CD4-positive, alpha-beta T cell treated with Interferon gamma for 1 hour (primary cell): ENCODE measurements around the gene TKTL2.
A peak's percentile ranks its signal among the peaks of the same experiment; 100 is the strongest.
"Not testable (repeated sequence)": the region's sequence is repeated elsewhere in the genome, so short reads cannot be mapped to it uniquely, and the experiment has no call there.

ENCODE experiments used
- DNase-seq: peaks from one replicate; pipeline ENCODE4 v3.0.0-alpha.2; 2020

The TKTL2 gene

GRCh38 chr4:163473576-163473975 is at the start of gene TKTL2:
TKTL2 (minus strand) TSS chr4:163473754; CDS start chr4:163473734, 20 bp downstream.
- DNase-seq: no peak

- no peak for DNase-seq
Observed at GRCh38 chr4:163515198-163515597, 41.6 kb upstream of the TKTL2 start.

- no peak for DNase-seq
Observed at GRCh38 chr4:163505374-163505773, 31.8 kb upstream of the TKTL2 start.

- no peak for DNase-seq
Observed at GRCh38 chr4:163500586-163500985, 27.0 kb upstream of the TKTL2 start.

GRCh38 chr4:163495900-163496299 is 22.3 kb upstream of the TKTL2 start:
- DNase-seq: no peak

- peak; percentile 80 for DNase-seq
Observed at GRCh38 chr4:163494360-163495241, 21.0 kb upstream of the TKTL2 start, which contains the start of gene TMA16. TMA16 (plus strand) TSS chr4:163494690; CDS start chr4:163494802, 112 bp downstream.

- peak; percentile 36 for DNase-seq
Observed at GRCh38 chr4:163493643-163494359, 20.2 kb upstream of the TKTL2 start.

GRCh38 chr4:163492951-163493504 is 19.5 kb upstream of the TKTL2 start:
- DNase-seq: no peak

- no peak for DNase-seq
Observed at GRCh38 chr4:163489929-163490328, 16.4 kb upstream of the TKTL2 start.

GRCh38 chr4:163486321-163486720 is 12.8 kb upstream of the TKTL2 start:
- DNase-seq: no peak

- DNase-seq: no peak
Observed at GRCh38 chr4:163485589-163485988, 12.0 kb upstream of the TKTL2 start.

GRCh38 chr4:163484906-163485305 is 11.4 kb upstream of the TKTL2 start:
- DNase-seq: peak; percentile 39

GRCh38 chr4:163482190-163482589 is 8.6 kb upstream of the TKTL2 start:
- DNase-seq: no peak

- no peak for DNase-seq
Observed at GRCh38 chr4:163476761-163477438, 3.3 kb upstream of the TKTL2 start.

- DNase-seq: no peak
Observed at GRCh38 chr4:163474027-163474426, 473 bp upstream of the TKTL2 start.

- no peak for DNase-seq
Observed at GRCh38 chr4:163473130-163473529, 424 bp downstream of the TKTL2 start.

- no peak for DNase-seq
Observed at GRCh38 chr4:163470391-163470790, 3.2 kb downstream of the TKTL2 start.

GRCh38 chr4:163467082-163467770 is 6.3 kb downstream of the TKTL2 start:
- DNase-seq: no peak

- DNase-seq: no peak
Observed at GRCh38 chr4:163462556-163462955, 11.0 kb downstream of the TKTL2 start.

- no peak for DNase-seq
Observed at GRCh38 chr4:163448540-163449203, 24.9 kb downstream of the TKTL2 start.

GRCh38 chr4:163447481-163447880 is 26.1 kb downstream of the TKTL2 start:
- DNase-seq: no peak

- DNase-seq: not testable (repeated sequence)
Observed at GRCh38 chr4:163447023-163447422, 26.5 kb downstream of the TKTL2 start.
